ENCODE data around the gene KIAA1217. TPM values are rescaled to one million over a fixed set of nuclear protein-coding genes. Genes with fewer than 3 reads are reported as not detected.

Gene KIAA1217
- total RNA-seq, 1 donor from 2014 or later = 161 TPM

DNA sequence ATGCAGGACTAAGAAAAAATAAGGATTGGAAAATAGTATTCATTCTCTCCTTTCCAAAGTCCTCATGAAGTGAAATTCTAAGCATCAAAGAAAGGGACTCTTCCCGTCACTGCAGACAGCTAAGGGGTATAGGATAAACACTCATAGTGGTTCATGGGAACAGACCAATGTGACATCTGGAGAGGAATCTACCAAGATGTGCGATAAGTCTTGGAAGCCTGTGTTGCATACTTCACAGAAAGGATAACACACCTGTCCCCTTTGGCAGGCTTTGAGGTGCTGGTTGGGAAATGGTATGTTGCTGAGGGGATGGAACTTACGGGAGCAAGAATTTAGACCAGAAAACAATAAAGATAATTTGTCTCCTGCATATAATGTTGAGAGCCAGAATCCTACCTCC, 266.7 kb downstream of the KIAA1217 start:
- Mint-ChIP-seq H3K4me1 (peaks cover 3% of the 10 kb centered on the region), H3K27ac (no peak overlapping the region), H3K27me3 (ENCODE audit: low read depth) (no peaks in the 10 kb centered on the region), H3K9me3 (peaks cover 23% of the 10 kb centered on the region), H3K36me3 (peaks cover 84% of the 10 kb centered on the region), H3K4me3 (no peak overlapping the region)
- TF ChIP-seq, protein P1, sequence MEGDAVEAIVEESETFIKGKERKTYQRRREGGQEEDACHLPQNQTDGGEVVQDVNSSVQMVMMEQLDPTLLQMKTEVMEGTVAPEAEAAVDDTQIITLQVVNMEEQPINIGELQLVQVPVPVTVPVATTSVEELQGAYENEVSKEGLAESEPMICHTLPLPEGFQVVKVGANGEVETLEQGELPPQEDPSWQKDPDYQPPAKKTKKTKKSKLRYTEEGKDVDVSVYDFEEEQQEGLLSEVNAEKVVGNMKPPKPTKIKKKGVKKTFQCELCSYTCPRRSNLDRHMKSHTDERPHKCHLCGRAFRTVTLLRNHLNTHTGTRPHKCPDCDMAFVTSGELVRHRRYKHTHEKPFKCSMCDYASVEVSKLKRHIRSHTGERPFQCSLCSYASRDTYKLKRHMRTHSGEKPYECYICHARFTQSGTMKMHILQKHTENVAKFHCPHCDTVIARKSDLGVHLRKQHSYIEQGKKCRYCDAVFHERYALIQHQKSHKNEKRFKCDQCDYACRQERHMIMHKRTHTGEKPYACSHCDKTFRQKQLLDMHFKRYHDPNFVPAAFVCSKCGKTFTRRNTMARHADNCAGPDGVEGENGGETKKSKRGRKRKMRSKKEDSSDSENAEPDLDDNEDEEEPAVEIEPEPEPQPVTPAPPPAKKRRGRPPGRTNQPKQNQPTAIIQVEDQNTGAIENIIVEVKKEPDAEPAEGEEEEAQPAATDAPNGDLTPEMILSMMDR (IDR thresholded peaks at IDR 0.05; ENCODE audit: unreplicated experiment) = no peak
- no peak for DNase-seq (ENCODE audit: low spot score in 2 of 2, unreplicated experiment in 2 of 2)

DNA sequence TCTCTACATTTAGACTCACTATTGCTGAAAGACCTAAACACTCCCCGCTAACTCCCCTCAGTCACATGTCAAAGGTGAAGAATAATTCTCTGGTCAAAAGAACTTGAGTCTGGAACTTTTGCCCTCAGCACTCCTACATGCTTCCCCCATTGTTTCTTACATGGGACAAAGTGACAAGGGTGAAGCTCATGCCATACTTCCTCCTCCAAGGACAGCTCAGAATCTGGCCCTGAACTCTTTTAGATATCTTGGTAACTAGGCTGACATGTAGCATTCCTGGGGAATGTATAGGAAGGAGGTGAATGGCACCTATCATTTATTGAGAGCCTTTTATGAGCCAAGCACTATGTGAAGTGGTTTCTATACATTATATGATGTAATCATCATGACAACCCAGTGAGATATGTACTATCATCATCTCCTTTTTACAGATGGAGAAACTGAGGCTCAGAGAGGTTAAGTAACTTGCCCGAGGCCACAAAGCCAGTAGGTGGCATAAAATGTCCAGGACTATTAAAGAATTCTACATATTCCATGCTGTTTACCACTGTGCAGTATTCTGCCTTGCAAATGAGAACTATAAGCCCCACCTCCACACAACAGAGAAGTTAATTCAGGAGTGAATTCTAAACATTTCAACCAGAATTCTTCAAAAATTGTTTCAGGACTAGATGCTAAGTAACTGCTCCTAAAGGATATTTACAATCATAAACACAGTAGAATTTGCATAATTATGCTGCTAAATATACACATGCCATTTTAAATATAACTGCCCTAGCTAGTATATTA, 268.2 kb downstream of the KIAA1217 start:
- H3K4me3 Mint-ChIP-seq = no peak overlapping the region
- H3K36me3 Mint-ChIP-seq = peaks cover 81% of the 10 kb centered on the region
- TF ChIP-seq, protein P1 (IDR thresholded peaks at IDR 0.05; ENCODE audit: unreplicated experiment) = no peak
- peak overlapping the region; percentile 27 for H3K27ac Mint-ChIP-seq
- no peaks in the 10 kb centered on the region for H3K27me3 Mint-ChIP-seq (ENCODE audit: low read depth)
- no peak for DNase-seq (ENCODE audit: low spot score in 2 of 2, unreplicated experiment in 2 of 2)
- H3K9me3 Mint-ChIP-seq = peaks cover 23% of the 10 kb centered on the region
- H3K4me1 Mint-ChIP-seq = peaks cover 3% of the 10 kb centered on the region

DNA sequence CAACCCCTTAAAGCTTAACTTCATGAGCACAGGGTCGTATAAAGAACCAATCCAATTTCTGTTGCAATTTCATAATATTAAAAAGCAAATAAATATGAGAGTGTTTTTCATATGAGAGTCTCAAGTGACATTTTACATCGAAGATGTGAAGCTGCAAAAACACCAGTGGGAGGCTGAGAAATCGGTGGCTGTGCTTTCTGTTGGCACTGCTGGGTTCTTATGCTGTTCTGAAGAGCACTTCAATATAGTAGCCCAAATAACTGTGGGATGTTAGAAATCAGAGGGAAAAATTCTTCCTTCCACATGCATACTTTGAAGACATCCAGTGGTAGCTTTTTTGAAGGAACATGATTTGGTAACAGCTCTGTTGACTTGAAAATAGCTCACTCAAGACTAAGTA, 269.0 kb downstream of the KIAA1217 start:
- Mint-ChIP-seq H3K9me3 (peaks cover 19% of the 10 kb centered on the region), H3K4me3 (no peak overlapping the region), H3K4me1 (peaks cover 3% of the 10 kb centered on the region), H3K27ac (no peak overlapping the region), H3K36me3 (peaks cover 72% of the 10 kb centered on the region), H3K27me3 (ENCODE audit: low read depth) (no peaks in the 10 kb centered on the region)
- DNase-seq (ENCODE audit: low spot score in 2 of 2, unreplicated experiment in 2 of 2) = no peak
- TF ChIP-seq, protein P1 (IDR thresholded peaks at IDR 0.05; ENCODE audit: unreplicated experiment) = no peak

DNA sequence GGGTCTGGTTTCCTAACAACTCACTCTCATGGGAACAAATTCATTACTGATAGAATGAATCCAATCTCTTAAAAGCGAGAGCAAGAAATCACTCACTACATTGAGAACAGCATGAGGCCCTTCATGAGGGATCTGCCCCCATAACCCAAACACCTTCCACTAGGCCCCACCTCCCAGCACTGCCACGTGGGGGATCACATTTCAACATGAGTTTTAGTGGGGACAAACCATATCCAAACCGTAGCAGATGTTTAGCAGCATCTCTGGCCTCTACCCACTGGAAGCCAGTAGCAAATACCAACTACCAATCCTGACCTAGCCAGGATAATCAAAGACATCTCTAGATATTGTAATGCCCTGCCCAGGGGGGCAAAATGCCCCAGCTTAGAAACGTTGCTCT, 270.9 kb downstream of the KIAA1217 start:
- TF ChIP-seq, protein P1 (IDR thresholded peaks at IDR 0.05; ENCODE audit: unreplicated experiment) = no peak
- no peak for DNase-seq (ENCODE audit: low spot score in 2 of 2, unreplicated experiment in 2 of 2)
- peaks cover 13% of the 10 kb centered on the region for H3K9me3 Mint-ChIP-seq
- H3K4me1 Mint-ChIP-seq = peaks cover 11% of the 10 kb centered on the region
- H3K4me3 Mint-ChIP-seq = no peak overlapping the region
- H3K27me3 Mint-ChIP-seq (ENCODE audit: low read depth) = no peaks in the 10 kb centered on the region
- H3K27ac Mint-ChIP-seq = no peak overlapping the region
- peaks cover 60% of the 10 kb centered on the region for H3K36me3 Mint-ChIP-seq

DNA sequence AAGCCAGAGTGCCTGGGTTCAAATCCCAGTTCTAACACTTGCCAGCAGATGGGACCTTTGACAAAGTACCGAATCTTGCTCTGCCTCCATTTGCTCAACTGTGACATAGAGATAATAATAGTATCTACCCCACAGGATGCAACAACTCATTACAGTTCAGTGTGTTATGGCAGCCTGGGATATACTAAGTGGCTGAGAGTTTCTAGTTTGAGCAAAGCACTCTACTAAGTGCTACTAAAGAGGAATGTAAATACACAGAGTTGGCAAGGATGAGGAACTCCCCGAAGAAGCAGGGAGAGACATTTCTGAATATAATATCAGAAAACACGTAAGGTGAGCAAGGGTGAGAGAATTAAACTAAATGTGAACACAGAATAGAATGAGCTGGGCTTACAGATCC, 271.5 kb downstream of the KIAA1217 start:
- Mint-ChIP-seq H3K4me3 (no peak overlapping the region), H3K9me3 (peaks cover 9% of the 10 kb centered on the region), H3K27ac (no peak overlapping the region), H3K4me1 (peaks cover 11% of the 10 kb centered on the region), H3K36me3 (peaks cover 58% of the 10 kb centered on the region), H3K27me3 (ENCODE audit: low read depth) (no peaks in the 10 kb centered on the region)
- TF ChIP-seq, protein P1 (IDR thresholded peaks at IDR 0.05; ENCODE audit: unreplicated experiment) = no peak
- DNase-seq (ENCODE audit: low spot score in 2 of 2, unreplicated experiment in 2 of 2) = no peak
